ENCODE measurements around the gene S100G.
"Not testable (repeated sequence)": the region's sequence is repeated elsewhere in the genome, so short reads cannot be mapped to it uniquely, and the experiment has no call there.

S100G gene, protein sequence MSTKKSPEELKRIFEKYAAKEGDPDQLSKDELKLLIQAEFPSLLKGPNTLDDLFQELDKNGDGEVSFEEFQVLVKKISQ

GRCh38 chrX:16649858-16650257, at the start of gene S100G:
Gene S100G (plus strand): TSS chrX:16650158. CDS start chrX:16651007, 849 bp downstream.
- TF ChIP-seq CTBP1 (IDR thresholded peaks at IDR 0.05; ENCODE audit: borderline replicate concordance) (no peak), ELF4 (IDR thresholded peaks at IDR 0.05) (no peak), LEF1 (IDR thresholded peaks at IDR 0.05; ENCODE audit: borderline replicate concordance) (no peak), L3MBTL2 (conservative IDR thresholded peaks at IDR 0.05) (no peak), SUZ12 (IDR thresholded peaks at IDR 0.05) (no peak)
- TF ChIP-seq, protein P1, sequence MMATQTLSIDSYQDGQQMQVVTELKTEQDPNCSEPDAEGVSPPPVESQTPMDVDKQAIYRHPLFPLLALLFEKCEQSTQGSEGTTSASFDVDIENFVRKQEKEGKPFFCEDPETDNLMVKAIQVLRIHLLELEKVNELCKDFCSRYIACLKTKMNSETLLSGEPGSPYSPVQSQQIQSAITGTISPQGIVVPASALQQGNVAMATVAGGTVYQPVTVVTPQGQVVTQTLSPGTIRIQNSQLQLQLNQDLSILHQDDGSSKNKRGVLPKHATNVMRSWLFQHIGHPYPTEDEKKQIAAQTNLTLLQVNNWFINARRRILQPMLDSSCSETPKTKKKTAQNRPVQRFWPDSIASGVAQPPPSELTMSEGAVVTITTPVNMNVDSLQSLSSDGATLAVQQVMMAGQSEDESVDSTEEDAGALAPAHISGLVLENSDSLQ (IDR thresholded peaks at IDR 0.05) = no peak
- POLR2A ChIA-PET = no interaction called here
- DNase-seq (ENCODE audit: extremely low spot score) = no peak
- CTCF ChIA-PET = no interaction called here

- POLR2A ChIA-PET = no interaction called here
- no peak for TF ChIP-seq L3MBTL2 (conservative IDR thresholded peaks at IDR 0.05)
- DNase-seq (ENCODE audit: extremely low spot score) = no peak
- CTCF ChIA-PET = no interaction called here
Measured at GRCh38 chrX:16601885-16602284, 48.1 kb upstream of the S100G start.

GRCh38 chrX:16603235-16603634, 46.7 kb upstream of the S100G start:
- DNase-seq (ENCODE audit: extremely low spot score); POLR2A ChIA-PET; CTCF ChIA-PET: not testable (repeated sequence)

- no peak for DNase-seq (ENCODE audit: extremely low spot score)
- no peak for TF ChIP-seq SP1 (IDR thresholded peaks at IDR 0.05)
- no peak for TF ChIP-seq FOXK2 (IDR thresholded peaks at IDR 0.05)
- no peak for TF ChIP-seq LEF1 (IDR thresholded peaks at IDR 0.05; ENCODE audit: borderline replicate concordance)
- no peak for TF ChIP-seq BHLHE40 (IDR thresholded peaks at IDR 0.05; ENCODE audit: borderline replicate concordance)
- TF ChIP-seq FOXM1 (IDR thresholded peaks at IDR 0.05; ENCODE audit: borderline replicate concordance) = no peak
- no peak for TF ChIP-seq ARNT (IDR thresholded peaks at IDR 0.05)
- TF ChIP-seq FOXA1 (IDR thresholded peaks at IDR 0.05) = no peak
- TF ChIP-seq HDGF (IDR thresholded peaks at IDR 0.05; ENCODE audit: borderline replicate concordance) = no peak
- no peak for TF ChIP-seq SUZ12 (IDR thresholded peaks at IDR 0.05)
- no peak for TF ChIP-seq NFRKB (IDR thresholded peaks at IDR 0.05)
- TF ChIP-seq ZNF384 (IDR thresholded peaks at IDR 0.05) = no peak
- TF ChIP-seq L3MBTL2 (conservative IDR thresholded peaks at IDR 0.05) = no peak
- TF ChIP-seq, protein P1 (IDR thresholded peaks at IDR 0.05) = no peak
- TF ChIP-seq TARDBP (IDR thresholded peaks at IDR 0.05) = no peak
- CTCF ChIA-PET = no interaction called here
- POLR2A ChIA-PET = no interaction called here
Measured at GRCh38 chrX:16603822-16604221, 46.1 kb upstream of the S100G start.

DNA sequence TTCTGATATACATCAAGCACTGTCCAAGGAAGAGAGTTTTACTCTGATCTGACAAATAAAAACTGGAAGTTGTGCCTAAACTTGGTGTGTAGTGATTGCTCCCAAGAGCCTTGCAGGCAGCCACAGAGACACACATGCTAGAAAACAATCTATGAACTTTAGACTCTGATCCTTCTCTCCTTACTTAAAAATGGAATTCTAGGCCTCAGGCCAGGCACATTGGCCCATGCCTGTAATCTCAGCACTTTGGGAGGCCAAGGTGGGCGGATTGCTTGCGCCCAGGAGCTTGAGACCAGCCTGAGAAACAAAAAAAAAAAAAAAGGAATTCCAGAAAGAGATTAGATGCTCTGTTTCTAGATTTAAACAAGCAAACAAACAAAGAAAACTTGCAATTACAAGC, 45.6 kb upstream of the S100G start:
- CTCF ChIA-PET = no interaction called here
- POLR2A ChIA-PET = no interaction called here
- no peak for TF ChIP-seq FOXA1 (IDR thresholded peaks at IDR 0.05)
- no peak for TF ChIP-seq ARNT (IDR thresholded peaks at IDR 0.05)
- TF ChIP-seq, protein P1 (IDR thresholded peaks at IDR 0.05) = no peak
- no peak for TF ChIP-seq LEF1 (IDR thresholded peaks at IDR 0.05; ENCODE audit: borderline replicate concordance)
- no peak for TF ChIP-seq HDGF (IDR thresholded peaks at IDR 0.05; ENCODE audit: borderline replicate concordance)
- no peak for TF ChIP-seq NFRKB (IDR thresholded peaks at IDR 0.05)
- no peak for DNase-seq (ENCODE audit: extremely low spot score)

GRCh38 chrX:16606142-16606720, 43.7 kb upstream of the S100G start:
- TF ChIP-seq CTBP1 (IDR thresholded peaks at IDR 0.05; ENCODE audit: borderline replicate concordance) (no peak), NFRKB (IDR thresholded peaks at IDR 0.05) (no peak), ARNT (IDR thresholded peaks at IDR 0.05) (no peak), FOXK2 (IDR thresholded peaks at IDR 0.05) (no peak), FOXM1 (IDR thresholded peaks at IDR 0.05; ENCODE audit: borderline replicate concordance) (no peak), ZNF384 (IDR thresholded peaks at IDR 0.05) (no peak), TARDBP (IDR thresholded peaks at IDR 0.05) (no peak), BHLHE40 (IDR thresholded peaks at IDR 0.05; ENCODE audit: borderline replicate concordance) (no peak), FOXA1 (IDR thresholded peaks at IDR 0.05) (no peak), SUZ12 (IDR thresholded peaks at IDR 0.05) (no peak), L3MBTL2 (conservative IDR thresholded peaks at IDR 0.05) (no peak), HDGF (IDR thresholded peaks at IDR 0.05; ENCODE audit: borderline replicate concordance) (no peak), LEF1 (IDR thresholded peaks at IDR 0.05; ENCODE audit: borderline replicate concordance) (no peak), SP1 (IDR thresholded peaks at IDR 0.05) (no peak)
- TF ChIP-seq, protein P1 (IDR thresholded peaks at IDR 0.05) = no peak
- DNase-seq (ENCODE audit: extremely low spot score) = no peak
- POLR2A ChIA-PET = no interaction called here
- CTCF ChIA-PET = interaction anchor here (0.9 kb wide), 1 partner anchor 16 kb away, joined by 9 read pairs; no protein-coding TSS in a partner anchor

All from HEK293T (cell line).